Anterior cingulate cortex (tissue), 58 donors: ENCODE measurements around the gene SEC14L6.
"Not testable (repeated sequence)": the region's sequence is repeated elsewhere in the genome, so short reads cannot be mapped to it uniquely, and the experiment has no call there.

Source experiments
- DNase-seq, 58 donors: peaks; one replicate each; lab custom pipeline; 2025; lab: John Stamatoyannopoulos, UW

SEC14L6 gene

GRCh38 chr22:30546616-30547015, at the start of gene SEC14L6:
TSS of gene SEC14L6 (minus strand) at chr22:30546741. CDS start at chr22:30546682, 59 bp downstream.
- DNase-seq = no peak

GRCh38 chr22:30596199-30596598, 49.7 kb upstream of the SEC14L6 start:
- DNase-seq = no peak

- not testable (repeated sequence) for DNase-seq
These were observed 45.8 kb upstream of the SEC14L6 start for GRCh38 chr22:30592360-30592713.

- peak; percentile 60 to 97 (median 91) for DNase-seq
These were observed 45.2 kb upstream of the SEC14L6 start, which contains the start of gene PES1 for GRCh38 chr22:30591588-30592359. TSS of gene PES1 (minus strand) at chr22:30591910. CDS start at chr22:30591833, 77 bp downstream.

- peak in 1 of 58 donors; percentile 23 for DNase-seq
These were observed 44.6 kb upstream of the SEC14L6 start for GRCh38 chr22:30591191-30591587.

GRCh38 chr22:30586414-30586813, 39.9 kb upstream of the SEC14L6 start:
- no peak for DNase-seq

GRCh38 chr22:30584441-30584840, 37.9 kb upstream of the SEC14L6 start:
- DNase-seq = no peak

- DNase-seq = peak in 37 of 58 donors; percentile 12 to 69 (median 35)
These were observed 36.4 kb upstream of the SEC14L6 start for GRCh38 chr22:30582788-30583545.

GRCh38 chr22:30582051-30582450, 35.5 kb upstream of the SEC14L6 start:
- peak in 1 of 58 donors; percentile 30 for DNase-seq

- DNase-seq = no peak
These were observed 34.4 kb upstream of the SEC14L6 start for GRCh38 chr22:30580896-30581295.

GRCh38 chr22:30578481-30578880, 31.9 kb upstream of the SEC14L6 start:
- no peak for DNase-seq

- peak in 4 of 58 donors; percentile 10 to 27 (median 22) for DNase-seq
These were observed 29.3 kb upstream of the SEC14L6 start for GRCh38 chr22:30575859-30576258.

GRCh38 chr22:30574997-30575671, 28.6 kb upstream of the SEC14L6 start:
- peak in 35 of 58 donors; percentile 13 to 82 (median 61) for DNase-seq

- peak in 54 of 58 donors; percentile 8 to 92 (median 73) for DNase-seq
These were observed 27.8 kb upstream of the SEC14L6 start, which contains the start of gene GAL3ST1 for GRCh38 chr22:30574095-30574981. TSS of gene GAL3ST1 (minus strand) at chr22:30574665. CDS start at chr22:30557392, 17,273 bp downstream.

GRCh38 chr22:30573594-30574094, 27.1 kb upstream of the SEC14L6 start:
- peak in 11 of 58 donors; percentile 6 to 52 (median 24) for DNase-seq

- DNase-seq = peak in 47 of 58 donors; percentile 4 to 72 (median 40)
These were observed 26.5 kb upstream of the SEC14L6 start for GRCh38 chr22:30572840-30573593.

- DNase-seq = no peak
These were observed 25.7 kb upstream of the SEC14L6 start for GRCh38 chr22:30572210-30572609.

- DNase-seq = no peak
These were observed 23.2 kb upstream of the SEC14L6 start for GRCh38 chr22:30569674-30570202.
